ENCODE data around the gene FKBP2. TPM values are rescaled to one million over a fixed set of nuclear protein-coding genes. Genes with fewer than 3 reads are reported as not detected.
A peak's percentile ranks its signal among the peaks of the same experiment; 100 is the strongest.

FKBP2 gene
- total RNA-seq, 4 donors from 2014 or later, result 50.7 to 89.6 (median 56.0) TPM

DNA sequence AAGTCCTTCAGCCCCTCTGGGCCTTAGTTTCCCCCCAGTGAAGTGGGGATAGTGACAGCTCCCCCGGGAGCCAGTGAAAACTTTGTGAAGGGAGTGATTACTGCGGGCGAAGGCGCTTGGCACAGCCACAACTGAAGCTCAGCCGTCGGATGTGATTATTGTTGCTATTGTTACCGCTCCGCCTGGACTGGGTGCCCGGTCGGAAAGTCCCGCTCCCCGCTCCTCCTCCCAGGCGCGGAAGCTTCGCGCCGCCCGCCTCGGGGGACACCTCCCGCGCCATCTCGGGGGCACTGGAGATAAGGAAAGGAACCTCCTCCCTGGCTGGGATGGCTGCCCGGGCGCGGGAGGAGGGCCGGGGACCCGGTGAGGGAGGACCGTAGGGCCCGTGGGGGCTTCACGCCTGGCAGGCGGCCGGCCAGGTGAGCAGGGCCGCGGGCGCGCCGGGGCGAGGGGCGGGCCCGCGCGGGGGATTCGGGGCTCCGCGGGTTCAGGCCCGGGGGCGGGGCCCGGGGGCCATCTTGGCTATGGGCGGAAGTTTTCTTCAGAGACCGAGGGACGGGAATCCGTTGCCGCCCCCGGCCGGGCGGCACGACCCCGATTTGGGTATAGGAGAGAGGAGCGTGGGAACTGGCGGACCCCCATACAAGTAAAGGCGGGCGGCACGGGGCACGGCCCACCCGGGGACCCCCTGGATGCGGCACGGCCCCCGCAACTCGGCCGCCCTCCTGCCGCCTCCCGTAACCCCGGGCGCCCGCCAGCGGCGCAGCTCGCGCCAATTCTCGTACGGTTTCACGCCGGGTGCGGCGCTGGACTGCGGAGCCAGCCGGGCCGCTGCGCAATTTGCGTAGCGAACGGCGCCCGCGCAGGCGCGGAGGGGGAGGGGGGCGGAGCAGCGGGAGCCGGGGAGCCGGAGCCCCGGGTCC is 44.3 kb downstream of the FKBP2 start, which contains the start of gene GPR137:
GPR137 (plus strand) TSS at position 887 of the 923 bp plus-strand sequence. CDS start 677 bp downstream, outside the sequence.
- DNase-seq, result peak; percentile 50
- peaks cover 0 to 30% (median 4%) of the 10 kb centered on the region in 3 donors for H3K36me3 ChIP-seq
- H3K4me1 ChIP-seq, result peaks cover 24 to 56% (median 28%) of the 10 kb centered on the region in 3 donors
- H3K4me3 ChIP-seq, result peak within 1 kb of the TSS; percentile 81 to 89 (median 88)
- intact Hi-C loops (cut with DNase I), result no loop called here
- H3K9me3 ChIP-seq, result no peaks in the 10 kb centered on the region
- no CpG with 5 or more reads among the region's 102 CpGs for WGBS, 2 donors
- peak in 2 of 4 donors; percentile 41 to 48 for TF ChIP-seq POLR2A (IDR thresholded peaks at IDR 0.05)
- TF ChIP-seq, protein P1, sequence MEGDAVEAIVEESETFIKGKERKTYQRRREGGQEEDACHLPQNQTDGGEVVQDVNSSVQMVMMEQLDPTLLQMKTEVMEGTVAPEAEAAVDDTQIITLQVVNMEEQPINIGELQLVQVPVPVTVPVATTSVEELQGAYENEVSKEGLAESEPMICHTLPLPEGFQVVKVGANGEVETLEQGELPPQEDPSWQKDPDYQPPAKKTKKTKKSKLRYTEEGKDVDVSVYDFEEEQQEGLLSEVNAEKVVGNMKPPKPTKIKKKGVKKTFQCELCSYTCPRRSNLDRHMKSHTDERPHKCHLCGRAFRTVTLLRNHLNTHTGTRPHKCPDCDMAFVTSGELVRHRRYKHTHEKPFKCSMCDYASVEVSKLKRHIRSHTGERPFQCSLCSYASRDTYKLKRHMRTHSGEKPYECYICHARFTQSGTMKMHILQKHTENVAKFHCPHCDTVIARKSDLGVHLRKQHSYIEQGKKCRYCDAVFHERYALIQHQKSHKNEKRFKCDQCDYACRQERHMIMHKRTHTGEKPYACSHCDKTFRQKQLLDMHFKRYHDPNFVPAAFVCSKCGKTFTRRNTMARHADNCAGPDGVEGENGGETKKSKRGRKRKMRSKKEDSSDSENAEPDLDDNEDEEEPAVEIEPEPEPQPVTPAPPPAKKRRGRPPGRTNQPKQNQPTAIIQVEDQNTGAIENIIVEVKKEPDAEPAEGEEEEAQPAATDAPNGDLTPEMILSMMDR (IDR thresholded peaks at IDR 0.05), result peak in 1 of 6 experiments; percentile 6
- H3K27me3 ChIP-seq, result peaks cover 0 to 4% (median 0%) of the 10 kb centered on the region in 4 donors
- peak within 1 kb of the TSS; percentile 94 to 99 (median 97) for H3K27ac ChIP-seq

GRCh38 chr11:64285885-64286800 is 45.2 kb downstream of the FKBP2 start:
- Histone ChIP-seq H3K9me3 (no peaks in the 10 kb centered on the region), H3K27me3 (peaks cover 0 to 13% (median 1%) of the 10 kb centered on the region in 4 donors), H3K36me3 (peaks cover 0 to 22% (median 4%) of the 10 kb centered on the region in 3 donors), H3K4me1 (peaks cover 26 to 58% (median 31%) of the 10 kb centered on the region in 3 donors), H3K4me3 (peak overlapping the region; percentile 81 to 89 (median 88)), H3K27ac (peak overlapping the region; percentile 94 to 99 (median 97))
- intact Hi-C loops (cut with DNase I), result no loop called here
- WGBS, 2 donors, result 47 to 52% methylated on average over 10 to 16 of the region's 40 CpGs
- TF ChIP-seq, protein P1 (IDR thresholded peaks at IDR 0.05), result no peak
- peak in 1 of 4 donors; percentile 12 for TF ChIP-seq POLR2A (IDR thresholded peaks at IDR 0.05)
- DNase-seq, result no peak

- Histone ChIP-seq H3K27ac (peak overlapping the region in 1 of 4 donors; percentile 96), H3K4me1 (peaks cover 32 to 58% (median 33%) of the 10 kb centered on the region in 3 donors), H3K4me3 (peak overlapping the region in 1 of 4 donors; percentile 89), H3K27me3 (peaks cover 0 to 20% (median 4%) of the 10 kb centered on the region in 4 donors), H3K36me3 (peaks cover 0 to 17% (median 4%) of the 10 kb centered on the region in 3 donors), H3K9me3 (no peaks in the 10 kb centered on the region)
- 90 to 100% methylated on average over 2 to 3 of the region's 9 CpGs for WGBS, 2 donors
- no peak for DNase-seq
- TF ChIP-seq POLR2A (IDR thresholded peaks at IDR 0.05), result no peak
- TF ChIP-seq, protein P1 (IDR thresholded peaks at IDR 0.05), result no peak
- intact Hi-C loops (cut with DNase I), result no loop called here
These were observed 45.9 kb downstream of the FKBP2 start for GRCh38 chr11:64286801-64287159.

DNA sequence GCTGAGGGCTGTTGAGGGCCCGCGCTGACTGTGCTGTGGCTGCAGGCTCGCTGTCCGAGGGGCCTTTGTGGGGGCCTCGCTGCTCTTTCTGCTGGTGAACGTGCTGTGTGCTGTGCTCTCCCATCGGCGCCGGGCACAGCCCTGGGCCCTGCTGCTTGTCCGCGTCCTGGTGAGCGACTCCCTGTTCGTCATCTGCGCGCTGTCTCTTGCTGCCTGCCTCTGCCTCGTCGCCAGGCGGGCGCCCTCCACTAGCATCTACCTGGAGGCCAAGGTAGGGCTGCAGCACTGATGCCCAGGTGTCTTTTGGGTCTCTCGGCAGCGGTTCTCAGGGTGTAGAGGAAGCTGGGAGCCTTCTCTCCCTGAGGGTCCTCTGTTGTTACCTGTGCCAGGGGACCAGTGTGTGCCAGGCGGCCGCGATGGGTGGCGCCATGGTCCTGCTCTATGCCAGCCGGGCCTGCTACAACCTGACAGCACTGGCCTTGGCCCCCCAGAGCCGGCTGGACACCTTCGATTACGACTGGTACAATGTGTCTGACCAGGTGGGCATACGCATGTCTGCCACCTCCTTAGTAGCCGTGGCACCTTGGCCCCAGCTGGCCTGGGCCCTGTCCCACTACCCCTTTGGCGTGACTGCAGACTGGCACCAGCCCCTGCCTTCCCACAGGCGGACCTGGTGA is 46.9 kb downstream of the FKBP2 start:
- Histone ChIP-seq H3K4me3 (no peak overlapping the region), H3K27ac (no peak overlapping the region), H3K9me3 (no peaks in the 10 kb centered on the region), H3K36me3 (peaks cover 0 to 10% (median 0%) of the 10 kb centered on the region in 3 donors), H3K27me3 (peaks cover 7 to 30% (median 8%) of the 10 kb centered on the region in 4 donors), H3K4me1 (peaks cover 37 to 58% (median 43%) of the 10 kb centered on the region in 3 donors)
- WGBS, 2 donors, result 89 to 91% methylated on average over 4 to 16 of the region's 33 CpGs
- no peak for TF ChIP-seq POLR2A (IDR thresholded peaks at IDR 0.05)
- TF ChIP-seq, protein P1 (IDR thresholded peaks at IDR 0.05), result no peak
- intact Hi-C loops (cut with DNase I), result no loop called here
- DNase-seq, result no peak

Measured in esophagus squamous epithelium (tissue), 5 donors.